Uterus (tissue), 2 donors: Measurements from ENCODE around the gene SLC17A5.

Source experiments
- POLR2A ChIP-seq, 2 donors: fragments of 450-650 bp; IDR thresholded peaks; one replicate each; pipeline ENCODE4 v1.6.1; 2016; ENCODE audit warnings: antibody characterized with exemption in 2 of 2, mild to moderate bottlenecking in 1 of 2, moderate library complexity in 1 of 2
- TF ChIP-seq, protein P1 (sequence below), 4 experiments: fragments of 200-600 bp in 2 of 4; fragments of 450-650 bp in 2 of 4; sonication (generic) in 2 of 4; IDR thresholded peaks; one replicate each; pipeline ENCODE4 v1.5.1; 2016 to 2019; ENCODE audit warnings: antibody characterized with exemption in 4 of 4, mild to moderate bottlenecking in 2 of 4, moderate library complexity in 1 of 4

GRCh38 chr6:73581293-73581692, 72.5 kb downstream of the SLC17A5 start:
- TF ChIP-seq, protein P1, sequence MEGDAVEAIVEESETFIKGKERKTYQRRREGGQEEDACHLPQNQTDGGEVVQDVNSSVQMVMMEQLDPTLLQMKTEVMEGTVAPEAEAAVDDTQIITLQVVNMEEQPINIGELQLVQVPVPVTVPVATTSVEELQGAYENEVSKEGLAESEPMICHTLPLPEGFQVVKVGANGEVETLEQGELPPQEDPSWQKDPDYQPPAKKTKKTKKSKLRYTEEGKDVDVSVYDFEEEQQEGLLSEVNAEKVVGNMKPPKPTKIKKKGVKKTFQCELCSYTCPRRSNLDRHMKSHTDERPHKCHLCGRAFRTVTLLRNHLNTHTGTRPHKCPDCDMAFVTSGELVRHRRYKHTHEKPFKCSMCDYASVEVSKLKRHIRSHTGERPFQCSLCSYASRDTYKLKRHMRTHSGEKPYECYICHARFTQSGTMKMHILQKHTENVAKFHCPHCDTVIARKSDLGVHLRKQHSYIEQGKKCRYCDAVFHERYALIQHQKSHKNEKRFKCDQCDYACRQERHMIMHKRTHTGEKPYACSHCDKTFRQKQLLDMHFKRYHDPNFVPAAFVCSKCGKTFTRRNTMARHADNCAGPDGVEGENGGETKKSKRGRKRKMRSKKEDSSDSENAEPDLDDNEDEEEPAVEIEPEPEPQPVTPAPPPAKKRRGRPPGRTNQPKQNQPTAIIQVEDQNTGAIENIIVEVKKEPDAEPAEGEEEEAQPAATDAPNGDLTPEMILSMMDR (IDR thresholded peaks at IDR 0.05): no peak
- no peak for TF ChIP-seq POLR2A (IDR thresholded peaks at IDR 0.05)
